Fibroblast of mammary gland (primary cell): ENCODE measurements around the gene DNER.
"Not testable (repeated sequence)": the region's sequence is repeated elsewhere in the genome, so short reads cannot be mapped to it uniquely, and the experiment has no call there.

Source experiments
- DNase-seq: peaks from one replicate; pipeline ENCODE4 v3.0.0-alpha.2; 2010; ENCODE audit warnings: low read depth
- H3K4me3 ChIP-seq: 2 replicates; pipeline ENCODE4 v1.5.1; 2011; ENCODE audit warnings: low read depth, mild to moderate bottlenecking, low read length, moderate library complexity; ENCODE audit not compliant: control insufficient read depth
- TF ChIP-seq, protein P1 (sequence below): conservative IDR thresholded peaks from 2 replicates; pipeline ENCODE4 v1.5.1; 2011; ENCODE audit warnings: low read depth, low read length, inconsistent platforms; ENCODE audit not compliant: control insufficient read depth, insufficient read depth

The DNER gene

DNA sequence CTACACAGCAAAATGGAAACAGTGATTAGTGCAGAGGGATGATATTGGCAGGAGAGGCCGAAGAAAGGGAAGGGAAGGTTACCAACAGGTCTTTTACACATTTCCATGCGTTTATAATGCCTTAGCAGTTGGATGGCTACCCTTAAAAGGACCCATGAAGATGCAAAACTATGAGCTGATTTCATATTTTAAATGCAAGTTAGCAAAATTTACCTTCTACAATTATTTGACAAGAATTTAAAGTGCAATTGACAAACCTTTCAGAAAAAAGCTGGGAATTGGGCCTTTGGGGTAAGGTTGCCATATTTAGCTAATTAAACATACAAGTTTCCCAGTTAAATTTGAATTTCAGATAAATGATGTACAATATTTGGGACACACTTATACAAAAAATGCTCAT lies 13.3 kb downstream of the DNER start:
- H3K4me3 ChIP-seq = no peak overlapping the region
- TF ChIP-seq, protein P1, sequence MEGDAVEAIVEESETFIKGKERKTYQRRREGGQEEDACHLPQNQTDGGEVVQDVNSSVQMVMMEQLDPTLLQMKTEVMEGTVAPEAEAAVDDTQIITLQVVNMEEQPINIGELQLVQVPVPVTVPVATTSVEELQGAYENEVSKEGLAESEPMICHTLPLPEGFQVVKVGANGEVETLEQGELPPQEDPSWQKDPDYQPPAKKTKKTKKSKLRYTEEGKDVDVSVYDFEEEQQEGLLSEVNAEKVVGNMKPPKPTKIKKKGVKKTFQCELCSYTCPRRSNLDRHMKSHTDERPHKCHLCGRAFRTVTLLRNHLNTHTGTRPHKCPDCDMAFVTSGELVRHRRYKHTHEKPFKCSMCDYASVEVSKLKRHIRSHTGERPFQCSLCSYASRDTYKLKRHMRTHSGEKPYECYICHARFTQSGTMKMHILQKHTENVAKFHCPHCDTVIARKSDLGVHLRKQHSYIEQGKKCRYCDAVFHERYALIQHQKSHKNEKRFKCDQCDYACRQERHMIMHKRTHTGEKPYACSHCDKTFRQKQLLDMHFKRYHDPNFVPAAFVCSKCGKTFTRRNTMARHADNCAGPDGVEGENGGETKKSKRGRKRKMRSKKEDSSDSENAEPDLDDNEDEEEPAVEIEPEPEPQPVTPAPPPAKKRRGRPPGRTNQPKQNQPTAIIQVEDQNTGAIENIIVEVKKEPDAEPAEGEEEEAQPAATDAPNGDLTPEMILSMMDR = no peak
- DNase-seq = no peak

DNA sequence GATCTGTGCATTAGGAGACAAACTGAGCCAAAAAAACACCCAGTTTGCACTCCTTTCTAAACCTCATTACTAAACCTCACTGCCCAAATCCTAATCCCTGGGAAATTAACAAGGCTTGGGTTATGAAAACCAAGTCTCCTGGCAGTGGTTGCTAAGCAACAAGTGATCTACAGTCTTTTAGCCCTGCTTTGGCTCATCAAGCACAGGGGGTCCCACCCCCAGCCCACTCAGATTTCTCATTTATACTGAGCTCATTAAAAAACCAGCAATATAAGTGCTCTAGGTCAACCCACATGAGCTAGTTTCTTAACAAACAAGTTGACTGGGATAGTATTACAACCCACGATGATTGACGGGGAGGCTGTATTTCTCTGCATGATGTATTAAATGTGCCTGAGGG lies 18.4 kb downstream of the DNER start:
- H3K4me3 ChIP-seq = no peak overlapping the region
- no peak for DNase-seq
- TF ChIP-seq, protein P1 = no peak

DNA sequence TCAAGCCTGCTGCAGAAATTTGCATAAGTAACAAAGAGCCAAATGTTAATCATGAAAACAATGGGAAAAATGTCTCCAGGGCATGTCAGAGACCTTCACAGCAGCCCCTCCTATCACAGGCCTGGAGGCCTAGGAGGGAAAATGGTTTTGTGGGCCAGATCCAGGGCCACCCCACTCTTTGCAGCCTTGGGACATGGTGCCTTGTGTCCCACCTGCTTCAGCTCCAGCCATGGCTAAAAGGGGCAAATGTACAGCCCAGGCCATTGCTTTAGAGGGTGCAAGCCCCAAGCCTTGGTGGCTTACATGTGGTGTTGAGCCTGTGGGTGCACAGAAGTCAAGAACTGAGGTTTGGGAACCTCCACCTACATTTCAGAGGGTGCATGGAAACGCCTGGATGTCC lies 20.5 kb downstream of the DNER start:
- not testable (repeated sequence) for H3K4me3 ChIP-seq, DNase-seq

DNA sequence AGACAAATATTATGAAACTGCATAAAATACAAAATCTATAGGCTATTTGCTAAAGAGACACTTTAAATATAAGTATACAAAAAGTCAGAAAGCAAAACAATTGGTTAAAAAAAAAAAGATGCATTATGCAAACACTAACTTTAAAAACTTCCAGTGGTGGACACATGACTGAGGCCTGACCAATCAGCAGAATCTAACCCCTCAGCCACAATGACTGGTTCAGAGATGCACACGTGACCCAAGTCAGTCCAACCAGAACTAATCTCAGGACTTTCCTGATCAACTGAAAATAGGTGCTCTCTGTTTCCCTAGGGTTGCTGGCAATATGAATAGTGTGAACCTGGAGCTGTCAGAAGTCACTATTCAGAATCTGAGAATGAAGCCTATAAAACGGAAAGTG lies 22.7 kb downstream of the DNER start:
- TF ChIP-seq, protein P1 = no peak
- no peak overlapping the region for H3K4me3 ChIP-seq
- DNase-seq = no peak

DNA sequence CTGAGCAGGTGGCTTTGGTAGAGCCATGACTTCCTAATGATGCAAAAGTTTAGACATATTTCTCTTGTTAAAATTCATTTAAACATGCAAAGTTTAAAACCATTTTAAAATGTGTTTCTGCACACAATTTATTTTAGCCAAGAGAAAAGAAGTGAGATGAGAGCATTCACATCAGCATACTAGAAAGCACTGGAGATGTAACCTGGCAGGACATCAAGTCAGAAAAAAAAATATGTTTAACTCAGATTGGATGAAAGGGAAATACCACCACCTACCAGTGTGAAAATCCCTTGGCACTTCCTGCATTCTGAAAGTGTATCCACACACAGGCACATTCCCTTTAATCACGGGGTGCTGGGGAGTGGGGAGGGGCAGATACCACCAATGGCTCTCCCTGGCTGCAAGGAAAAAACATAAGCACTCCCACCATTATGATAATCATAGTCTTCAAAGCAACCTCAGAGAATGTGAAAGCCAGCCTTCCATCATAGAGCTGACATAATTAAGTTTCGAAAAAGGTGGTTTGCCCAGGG lies 25.0 kb downstream of the DNER start:
- H3K4me3 ChIP-seq = no peak overlapping the region
- TF ChIP-seq, protein P1 = no peak

DNA sequence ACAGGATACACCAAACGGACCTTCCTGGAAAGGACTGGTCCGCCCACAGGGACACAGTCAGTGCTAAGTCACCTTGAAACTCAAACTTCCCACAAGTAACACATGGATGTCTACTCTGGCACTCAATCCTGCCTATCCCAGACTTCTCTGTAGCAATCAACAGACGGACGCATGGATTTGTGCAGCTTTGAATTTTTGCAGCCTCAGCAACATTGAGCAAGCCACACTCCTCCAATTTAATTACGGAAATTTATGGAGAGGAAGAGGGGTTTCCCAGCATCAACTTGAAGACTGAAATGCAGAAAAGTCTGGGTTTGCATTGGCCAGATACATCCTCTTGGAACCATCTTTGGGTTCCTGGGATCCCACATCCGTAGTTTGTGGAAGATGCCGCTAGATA lies 26.2 kb downstream of the DNER start:
- no peak for DNase-seq
- H3K4me3 ChIP-seq = no peak overlapping the region
- TF ChIP-seq, protein P1 = no peak

More for the DNA sequence above, 25.0 kb downstream of the DNER start:
- DNase-seq = no peak

DNA sequence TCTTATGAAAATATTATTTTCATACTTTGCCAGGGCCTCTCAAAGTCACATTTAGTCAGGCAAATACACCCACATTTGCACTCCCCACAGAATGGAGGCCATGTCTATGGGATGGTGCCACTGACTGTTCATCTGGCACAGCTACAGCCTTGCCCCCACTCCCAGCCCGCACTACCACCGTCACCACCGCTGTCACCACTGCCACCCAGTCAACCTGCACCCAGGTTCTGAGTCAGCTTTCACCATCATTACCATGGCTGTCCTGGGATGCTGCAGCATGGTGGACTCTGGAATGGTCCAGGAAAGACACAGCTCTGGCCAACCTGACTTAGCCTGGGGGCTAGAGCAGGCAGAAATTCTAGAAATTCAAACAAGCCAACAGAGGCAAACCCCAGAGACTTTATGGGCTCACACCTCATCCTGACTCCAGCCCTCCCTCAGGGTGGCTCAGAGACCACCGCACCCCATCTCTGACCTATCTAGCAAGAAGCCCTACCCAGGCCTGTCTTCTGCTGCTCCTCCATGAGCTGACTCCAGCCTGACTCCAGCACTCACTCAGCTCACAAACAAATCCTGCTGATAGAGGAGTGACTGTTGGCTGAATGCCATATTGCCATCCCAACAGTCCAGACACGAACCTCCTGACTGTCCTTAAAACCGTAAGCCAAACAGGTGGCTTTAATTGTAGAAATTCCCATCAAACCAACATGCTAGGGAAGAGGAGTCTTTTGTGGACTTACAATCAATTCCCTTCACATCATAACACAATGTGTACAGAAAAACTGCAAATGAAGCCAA lies 28.0 kb downstream of the DNER start:
- TF ChIP-seq, protein P1 = no peak
- no peak overlapping the region for H3K4me3 ChIP-seq
- peak; percentile 4 for DNase-seq
